ENCODE data around the gene ZNF275.

DNA sequence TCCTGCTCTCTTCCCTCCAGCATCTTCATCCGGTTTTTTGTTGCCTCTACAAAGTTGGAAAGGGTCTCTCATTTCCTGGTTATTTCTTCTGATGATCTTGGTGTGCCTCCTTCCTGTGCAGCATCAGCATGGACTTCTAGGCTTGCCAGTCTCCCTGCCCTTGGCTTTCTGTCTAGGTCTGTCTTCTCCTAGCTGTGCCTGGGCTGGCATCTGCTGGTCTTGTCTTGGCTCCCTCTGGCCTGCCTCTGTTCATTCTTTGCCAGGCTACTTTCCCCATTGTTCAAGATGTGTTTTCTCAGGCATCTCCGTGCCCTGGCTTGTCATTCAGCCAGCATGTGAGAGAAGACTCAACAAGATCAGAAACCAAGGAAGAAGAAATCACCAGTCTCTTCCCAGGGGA, 9.7 kb downstream of the ZNF275 start:
- TF ChIP-seq, protein P1, sequence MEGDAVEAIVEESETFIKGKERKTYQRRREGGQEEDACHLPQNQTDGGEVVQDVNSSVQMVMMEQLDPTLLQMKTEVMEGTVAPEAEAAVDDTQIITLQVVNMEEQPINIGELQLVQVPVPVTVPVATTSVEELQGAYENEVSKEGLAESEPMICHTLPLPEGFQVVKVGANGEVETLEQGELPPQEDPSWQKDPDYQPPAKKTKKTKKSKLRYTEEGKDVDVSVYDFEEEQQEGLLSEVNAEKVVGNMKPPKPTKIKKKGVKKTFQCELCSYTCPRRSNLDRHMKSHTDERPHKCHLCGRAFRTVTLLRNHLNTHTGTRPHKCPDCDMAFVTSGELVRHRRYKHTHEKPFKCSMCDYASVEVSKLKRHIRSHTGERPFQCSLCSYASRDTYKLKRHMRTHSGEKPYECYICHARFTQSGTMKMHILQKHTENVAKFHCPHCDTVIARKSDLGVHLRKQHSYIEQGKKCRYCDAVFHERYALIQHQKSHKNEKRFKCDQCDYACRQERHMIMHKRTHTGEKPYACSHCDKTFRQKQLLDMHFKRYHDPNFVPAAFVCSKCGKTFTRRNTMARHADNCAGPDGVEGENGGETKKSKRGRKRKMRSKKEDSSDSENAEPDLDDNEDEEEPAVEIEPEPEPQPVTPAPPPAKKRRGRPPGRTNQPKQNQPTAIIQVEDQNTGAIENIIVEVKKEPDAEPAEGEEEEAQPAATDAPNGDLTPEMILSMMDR (IDR thresholded peaks at IDR 0.05; ENCODE audit: poor library complexity, severe bottlenecking) = no peak
- no peak for TF ChIP-seq POLR2AphosphoS5 (IDR thresholded peaks at IDR 0.05)
